RPMI8226 (cell line): ENCODE data around the gene FRMD7.

Source experiments
- DNase-seq: peaks from one replicate; pipeline ENCODE4 v3.0.0-alpha.2; 2015

The FRMD7 gene

GRCh38 chrX:132031867-132032266, 96.0 kb downstream of the FRMD7 start:
- no peak for DNase-seq

GRCh38 chrX:132030264-132030663, 97.6 kb downstream of the FRMD7 start:
- DNase-seq = no peak
